K562 (cell line): ENCODE data around the gene IGSF21. TPM values are rescaled to one million over a fixed set of nuclear protein-coding genes. Genes with fewer than 3 reads are reported as not detected.
A peak's percentile ranks its signal among the peaks of the same experiment; 100 is the strongest.
"Not testable (repeated sequence)": the region's sequence is repeated elsewhere in the genome, so short reads cannot be mapped to it uniquely, and the experiment has no call there.

Source experiments
- ATAC-seq: fragments of 200-7000 bp; cut with Tn5 transposase; 3 replicates; pipeline ENCODE4 v1.9.1; 2020; ENCODE audit warnings: moderate library complexity
- BruUV-seq: library from RNA; stranded (reverse); fragments of 400-500 nt; replicated peaks from 2 replicates; lab custom pipeline; 2021; lab: Mats Ljungman, UMichigan
- CTCF ChIA-PET: fragments of 300-600 bp; formaldehyde crosslinking; extraction: SDS; loops from one replicate; lab custom pipeline; 2021; ENCODE audit warnings: low intra/inter-chr PET ratio; lab: Yijun Ruan, JAX
- POLR2A ChIA-PET: fragments of 300-600, 350-650 bp; sonication (Branson Sonifier 250); formaldehyde crosslinking; extraction: SDS; loops from one replicate; lab custom pipeline; 2021; ENCODE audit warnings: antibody characterized with exemption, inconsistent platforms; lab: Yijun Ruan, JAX
- DNase-seq, 4 experiments: peaks; one replicate each; pipeline versions ENCODE4 v3.0.0 to v3.0.0-alpha.2; 2011 to 2018; ENCODE audit warnings: low spot score in 3 of 4, mixed read lengths in 3 of 4; ENCODE audit errors: extremely low read depth in 1 of 4
- FAIRE-seq: peaks from 2 replicates; lab custom pipeline; 2011; peaks lifted over from hg19 to GRCh38; lab: Jason Lieb, UNC
- H2AFZ ChIP-seq: 2 replicates; pipeline ENCODE4 v1.6.0; 2011; ENCODE audit warnings: low read depth, low read length, control low read depth, inconsistent platforms
- H3K27ac ChIP-seq: fragments of 200-600 bp; 3 replicates; pipeline ENCODE4 v1.8.0; 2011; ENCODE audit warnings: low read depth, mild to moderate bottlenecking, control low read depth, inconsistent platforms, low read length, moderate library complexity, mixed read lengths; ENCODE audit errors: extremely low read depth
- H3K27me3 ChIP-seq, 2 experiments: fragments of 300-600 bp in 1 of 2; 2 replicates in 1 of 2; 3 replicates in 1 of 2; pipeline versions ENCODE4 v1.6.0 to v1.8.0; 2011; ENCODE audit warnings: inconsistent platforms in 2 of 2, low read length in 2 of 2, mild to moderate bottlenecking in 1 of 2, mixed read lengths in 1 of 2, moderate library complexity in 1 of 2; ENCODE audit not compliant: control insufficient read depth in 2 of 2, insufficient read depth in 2 of 2
- H3K36me3 ChIP-seq: fragments of 300-600 bp; 3 replicates; pipeline ENCODE4 v1.8.0; 2011; ENCODE audit warnings: mild to moderate bottlenecking, low read length, inconsistent platforms; ENCODE audit not compliant: control insufficient read depth, insufficient read depth
- H3K4me1 ChIP-seq, 2 experiments: fragments of 200-600 bp in 1 of 2; replicated peaks in 1 of 2; 2 replicates in 1 of 2; 3 replicates in 1 of 2; pipeline versions ENCODE4 v1.5.1 to v1.8.0; 2011; ENCODE audit warnings: inconsistent platforms in 2 of 2, low read length in 2 of 2, mild to moderate bottlenecking in 1 of 2, mixed read lengths in 1 of 2, moderate library complexity in 1 of 2; ENCODE audit not compliant: control insufficient read depth in 2 of 2, insufficient read depth in 2 of 2
- H3K4me2 ChIP-seq: 2 replicates; pipeline ENCODE4 v1.6.1; 2011; ENCODE audit warnings: low read length, control low read depth, inconsistent platforms, mixed read lengths; ENCODE audit not compliant: insufficient read depth
- H3K4me3 ChIP-seq: fragments of 200-600 bp; sonication (generic), shearing (Covaris generic); 2 replicates; pipeline ENCODE4 v1.5.1; 2016; ENCODE audit warnings: control low read depth, inconsistent platforms
- H3K79me2 ChIP-seq: fragments of 200-600 bp; 3 replicates; pipeline ENCODE4 v1.8.0; 2011; ENCODE audit warnings: low read length, inconsistent platforms; ENCODE audit not compliant: control insufficient read depth, insufficient read depth
- H3K9ac ChIP-seq, 2 experiments: 2 replicates each; pipeline versions ENCODE4 v1.6.0 to v1.6.1; 2011; ENCODE audit warnings: low read depth in 2 of 2, low read length in 2 of 2, control low read depth in 1 of 2, inconsistent platforms in 1 of 2, mild to moderate bottlenecking in 1 of 2, mixed read lengths in 1 of 2; ENCODE audit not compliant: insufficient read depth in 1 of 2
- H3K9me1 ChIP-seq: one replicate; pipeline ENCODE4 v1.6.0; 2011; ENCODE audit warnings: inconsistent platforms, mild to moderate bottlenecking, low read length, moderate library complexity; ENCODE audit not compliant: control insufficient read depth, insufficient read depth
- H3K9me3 ChIP-seq: replicated peaks from 2 replicates; pipeline ENCODE4 v1.5.1; 2011; ENCODE audit warnings: low read depth, low read length, inconsistent platforms; ENCODE audit not compliant: control insufficient read depth, insufficient read depth
- H4K20me1 ChIP-seq: replicated peaks from 2 replicates; pipeline ENCODE4 v1.6.1; 2011; ENCODE audit warnings: low read length, inconsistent platforms, mixed read lengths; ENCODE audit not compliant: control insufficient read depth, insufficient read depth
- EGR1 ChIP-seq: fragments of 450-650 bp; conservative IDR thresholded peaks from 2 replicates; pipeline ENCODE4 v1.6.1; 2017; ENCODE audit warnings: mild to moderate bottlenecking
- NR4A1 ChIP-seq, 2 experiments: fragments of 250-450 bp in 1 of 2; fragments of 450-650 bp in 1 of 2; sonication (Bioruptor Pico) in 1 of 2; IDR thresholded peaks; 2 replicates each; pipeline versions ENCODE4 v1.4.0 to v1.6.1; 2016 to 2020; ENCODE audit warnings: mild to moderate bottlenecking in 2 of 2, missing compliant biosample characterization in 1 of 2, missing genetic modification characterization in 1 of 2, moderate library complexity in 1 of 2
- SNIP1 ChIP-seq: fragments of 450-650 bp; IDR thresholded peaks from 2 replicates; pipeline ENCODE4 v1.7.1; 2017; ENCODE audit warnings: low read depth, mild to moderate bottlenecking
- ZNF589 ChIP-seq: fragments of 200-800 bp; sonication (Bioruptor generic); IDR thresholded peaks from 2 replicates; pipeline ENCODE4 v1.6.1; 2016; ENCODE audit warnings: low read depth, missing genetic modification characterization, missing compliant biosample characterization
- WGBS: fragments of 100-300 bp; shearing (Covaris generic); methylation state at CpG from one replicate; pipeline ENCODE4 v1.1.6; 2016; ENCODE audit warnings: low coverage, mixed read lengths; ENCODE audit not compliant: insufficient coverage; ENCODE audit errors: missing lambda C conversion rate; 5-methylcytosine and 5-hydroxymethylcytosine counted together
- in situ Hi-C: fragments of 300-500 bp; cut with MboI; formaldehyde crosslinking; loops from 4 replicates; pipeline ENCODE4 v1.15.0; 2018; ENCODE audit warnings: inconsistent platforms, mixed read lengths
- intact Hi-C: fragments of 100-400 bp; cut with micrococcal nuclease; formaldehyde crosslinking; loops from 2 replicates; pipeline ENCODE4 v1.14.2; 2022
- polyA plus RNA-seq, 8 experiments: library from polyadenylated mRNA; depleted of rRNA in 4 of 8; stranded (reverse) in 5 of 8; unstranded in 3 of 8; fragments of >200 nt; fragmentation: Nextera tagmentation in 2 of 8; fragmentation: Illumina TruSeq in 1 of 8; extraction: Ambion mirVana in 2 of 8; extraction: Trizol in 1 of 8; gene quantifications; 2 replicates each; pipeline versions ENCODE4 v1.2.1 to v1.2.3, GENCODE V29; 2011 to 2014; ENCODE audit warnings: inconsistent platforms in 1 of 8, missing spikeins in 1 of 8
- total RNA-seq, 7 experiments: library from RNA; depleted of rRNA in 6 of 7; stranded (reverse); fragments of >200 nt in 6 of 7; fragmentation: Illumina TruSeq in 2 of 7; extraction: Trizol in 2 of 7; gene quantifications; 2 replicates each; pipeline versions ENCODE4 v1.2.1 to v1.2.3, GENCODE V29; 2011 to 2021; ENCODE audit warnings: low replicate concordance in 1 of 7
- TF ChIP-seq, protein P1 (sequence below): fragments of 450-650 bp; formaldehyde crosslinking; IDR thresholded peaks from 2 replicates; pipeline ENCODE4 v1.4.0; 2022; ENCODE audit warnings: missing genetic modification characterization
- TF ChIP-seq, protein P2 (sequence below), 2 experiments: fragments of 200-800 bp in 1 of 2; sonication (Bioruptor generic) in 1 of 2; sonication (generic) in 1 of 2; formaldehyde crosslinking in 1 of 2; IDR thresholded peaks in 1 of 2; conservative IDR thresholded peaks in 1 of 2; 2 replicates each; pipeline versions ENCODE4 v1.5.0 to v1.6.1; 2016 to 2020; ENCODE audit warnings: missing compliant biosample characterization in 1 of 2, missing genetic modification characterization in 1 of 2, missing genetic modification reagents in 1 of 2

IGSF21 gene
- total and polyA plus RNA-seq, 9 of the 15 experiments (the other 6 are each of a cell fraction or from before 2014, with no cell fraction given), result not detected

DNA sequence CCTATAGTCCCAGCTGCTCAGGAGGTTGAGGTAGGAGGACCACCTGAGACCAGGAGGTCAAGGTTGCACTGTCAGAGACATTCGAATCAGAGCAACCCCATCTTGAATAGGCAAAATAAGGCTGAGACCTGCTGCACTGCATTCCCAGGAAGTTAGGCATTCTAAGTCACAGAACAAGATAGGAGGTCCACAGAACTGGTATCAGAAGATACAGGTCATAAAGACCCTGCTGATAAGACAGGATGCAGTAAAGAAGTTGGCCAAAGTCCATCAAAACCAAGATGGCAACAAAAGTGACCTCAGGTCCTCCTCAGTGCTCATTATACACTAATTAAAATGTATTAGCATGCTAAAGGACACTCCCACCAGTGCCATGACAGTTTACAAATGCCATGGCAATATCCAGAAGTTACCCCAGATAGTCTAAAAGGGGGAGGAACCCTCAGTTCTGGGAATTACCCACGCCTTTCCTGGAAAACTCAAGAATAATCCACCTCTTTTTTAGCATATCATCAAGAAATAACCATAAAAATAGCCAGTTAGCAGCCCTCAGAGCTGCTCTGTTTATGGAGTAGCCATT lies 307.9 kb downstream of the IGSF21 start (continued):
- TF ChIP-seq SNIP1, result no peak
- peak; percentile 63 for TF ChIP-seq EGR1

DNA sequence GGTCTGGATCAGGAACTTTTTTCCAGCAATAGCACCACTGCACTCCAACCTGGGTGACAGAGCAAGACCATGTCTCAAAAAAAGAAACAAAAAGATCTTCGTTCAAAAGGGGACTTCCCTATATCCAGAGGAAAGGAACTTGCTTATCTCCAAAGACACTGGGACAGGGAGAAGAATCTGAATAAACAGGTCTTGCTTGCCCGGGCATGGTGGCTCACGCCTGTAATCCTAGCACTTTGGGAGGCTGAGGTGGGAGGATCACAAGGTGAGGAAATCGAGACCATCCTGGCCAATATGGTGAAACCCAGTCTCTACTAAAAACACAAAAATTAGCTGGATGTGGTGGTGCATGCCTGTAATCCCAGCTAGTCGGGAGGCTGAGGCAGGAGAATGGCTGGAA lies 308.5 kb downstream of the IGSF21 start:
- H3K9me1 ChIP-seq; H3K4me2 ChIP-seq; DNase-seq; TF ChIP-seq NR4A1 (CRISPR knock-in tag; IDR thresholded peaks at IDR 0.05): not testable (repeated sequence)
- Histone ChIP-seq H3K4me1 (peaks cover 12 to 68% of the 10 kb centered on the region in 2 experiments; a peak in 4 of 5 replicates), H3K27ac (peak overlapping the region; percentile 70)
- TF ChIP-seq ZNF589 (CRISPR knock-in tag) (0 out of 2 replicates have a peak, but pooled peaks have one; percentile 20), NR4A1 (tag; IDR thresholded peaks at IDR 0.05) (0 out of 2 replicates have a peak, but pooled peaks have one; percentile 27)
- TF ChIP-seq, protein P1, sequence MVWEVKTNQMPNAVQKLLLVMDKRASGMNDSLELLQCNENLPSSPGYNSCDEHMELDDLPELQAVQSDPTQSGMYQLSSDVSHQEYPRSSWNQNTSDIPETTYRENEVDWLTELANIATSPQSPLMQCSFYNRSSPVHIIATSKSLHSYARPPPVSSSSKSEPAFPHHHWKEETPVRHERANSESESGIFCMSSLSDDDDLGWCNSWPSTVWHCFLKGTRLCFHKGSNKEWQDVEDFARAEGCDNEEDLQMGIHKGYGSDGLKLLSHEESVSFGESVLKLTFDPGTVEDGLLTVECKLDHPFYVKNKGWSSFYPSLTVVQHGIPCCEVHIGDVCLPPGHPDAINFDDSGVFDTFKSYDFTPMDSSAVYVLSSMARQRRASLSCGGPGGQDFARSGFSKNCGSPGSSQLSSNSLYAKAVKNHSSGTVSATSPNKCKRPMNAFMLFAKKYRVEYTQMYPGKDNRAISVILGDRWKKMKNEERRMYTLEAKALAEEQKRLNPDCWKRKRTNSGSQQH, result 0 out of 2 replicates have a peak, but pooled peaks have one; percentile 40
- TF ChIP-seq, protein P2, sequence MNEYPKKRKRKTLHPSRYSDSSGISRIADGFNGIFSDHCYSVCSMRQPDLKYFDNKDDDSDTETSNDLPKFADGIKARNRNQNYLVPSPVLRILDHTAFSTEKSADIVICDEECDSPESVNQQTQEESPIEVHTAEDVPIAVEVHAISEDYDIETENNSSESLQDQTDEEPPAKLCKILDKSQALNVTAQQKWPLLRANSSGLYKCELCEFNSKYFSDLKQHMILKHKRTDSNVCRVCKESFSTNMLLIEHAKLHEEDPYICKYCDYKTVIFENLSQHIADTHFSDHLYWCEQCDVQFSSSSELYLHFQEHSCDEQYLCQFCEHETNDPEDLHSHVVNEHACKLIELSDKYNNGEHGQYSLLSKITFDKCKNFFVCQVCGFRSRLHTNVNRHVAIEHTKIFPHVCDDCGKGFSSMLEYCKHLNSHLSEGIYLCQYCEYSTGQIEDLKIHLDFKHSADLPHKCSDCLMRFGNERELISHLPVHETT (CRISPR knock-in tag; conservative IDR thresholded peaks at IDR 0.05 in 1 of 2, IDR thresholded peaks at IDR 0.05 in 1 of 2), result peak in 1 of 2 experiments; percentile 39; a peak in 1 of 4 replicates
- TF ChIP-seq, all 486 proteins: peak for 4; not testable (repeated sequence) for 482
- intact Hi-C loops, ATAC-seq, CTCF ChIA-PET, FAIRE-seq, H3K36me3 ChIP-seq, H3K79me2 ChIP-seq, H3K27me3 ChIP-seq, H2AFZ ChIP-seq, H4K20me1 ChIP-seq, H3K4me3 ChIP-seq, H3K9ac ChIP-seq, BruUV-seq, in situ Hi-C loops: not testable (repeated sequence)
- H3K9me3 ChIP-seq, result peaks cover 12% of the 10 kb centered on the region
- 14% methylated on average over 5 of the region's 5 CpGs for WGBS
- POLR2A ChIA-PET, result interaction anchor here (1.0 kb wide), 2 partner anchors 8 to 15 kb away, joined by 3 to 4 read pairs; no protein-coding TSS in a partner anchor
